Dedifferentiated amniotic fluid mesenchymal stem cell (primary cell): ENCODE data around the gene ADCY4.
A peak's percentile ranks its signal among the peaks of the same experiment; 100 is the strongest.
"Not testable (repeated sequence)": the region's sequence is repeated elsewhere in the genome, so short reads cannot be mapped to it uniquely, and the experiment has no call there.

Experiments
- DNase-seq: peaks from one replicate; pipeline ENCODE4 v3.0.0-alpha.2; 2016; ENCODE audit errors: extremely low spot score

The ADCY4 gene

GRCh38 chr14:24334431-24335291, at the start of gene ADCY4:
Gene ADCY4 (minus strand): TSS chr14:24335071. CDS start chr14:24334652, 419 bp downstream.
- DNase-seq: no peak

- DNase-seq: no peak
Observed at GRCh38 chr14:24384169-24384568, 49.3 kb upstream of the ADCY4 start.

- DNase-seq: no peak
Observed at GRCh38 chr14:24382064-24382371, 47.1 kb upstream of the ADCY4 start.

GRCh38 chr14:24381363-24382063, 46.6 kb upstream of the ADCY4 start:
- DNase-seq: no peak

- no peak for DNase-seq
Observed at GRCh38 chr14:24379907-24380730, 45.2 kb upstream of the ADCY4 start.

- DNase-seq: no peak
Observed at GRCh38 chr14:24378981-24379906, 44.4 kb upstream of the ADCY4 start.

GRCh38 chr14:24378327-24378726, 43.5 kb upstream of the ADCY4 start:
- no peak for DNase-seq

- no peak for DNase-seq
Observed at GRCh38 chr14:24377657-24378056, 42.8 kb upstream of the ADCY4 start.

GRCh38 chr14:24377126-24377525, 42.3 kb upstream of the ADCY4 start:
- no peak for DNase-seq

GRCh38 chr14:24376448-24377070, 41.7 kb upstream of the ADCY4 start:
- no peak for DNase-seq

GRCh38 chr14:24372701-24373416, 38.0 kb upstream of the ADCY4 start:
- no peak for DNase-seq

GRCh38 chr14:24371605-24372004, 36.7 kb upstream of the ADCY4 start:
- DNase-seq: not testable (repeated sequence)

- DNase-seq: no peak
Observed at GRCh38 chr14:24370748-24371147, 35.9 kb upstream of the ADCY4 start.

- DNase-seq: no peak
Observed at GRCh38 chr14:24369907-24370687, 35.2 kb upstream of the ADCY4 start.

- DNase-seq: no peak
Observed at GRCh38 chr14:24369463-24369862, 34.6 kb upstream of the ADCY4 start.

GRCh38 chr14:24368562-24369252, 33.8 kb upstream of the ADCY4 start:
- DNase-seq: peak; percentile 67

- DNase-seq: no peak
Observed at GRCh38 chr14:24368212-24368561, 33.3 kb upstream of the ADCY4 start.

- peak; percentile 95 for DNase-seq
Observed at GRCh38 chr14:24367514-24368211, 32.8 kb upstream of the ADCY4 start, which contains the start of gene NFATC4. Gene NFATC4 (plus strand): TSS chr14:24368184. CDS start chr14:24368341, 157 bp downstream.
